ENCODE data around the gene COL27A1.
A peak's percentile ranks its signal among the peaks of the same experiment; 100 is the strongest.

COL27A1 gene

GRCh38 chr9:114270120-114270975, 115.0 kb downstream of the COL27A1 start:
- in situ Hi-C loops (cut with HindIII; ENCODE audit: low sequenced_read_pairs), result no loop called here
- DNase-seq (ENCODE audit: low read depth, low spot score), result no peak
- TF ChIP-seq, protein P1, sequence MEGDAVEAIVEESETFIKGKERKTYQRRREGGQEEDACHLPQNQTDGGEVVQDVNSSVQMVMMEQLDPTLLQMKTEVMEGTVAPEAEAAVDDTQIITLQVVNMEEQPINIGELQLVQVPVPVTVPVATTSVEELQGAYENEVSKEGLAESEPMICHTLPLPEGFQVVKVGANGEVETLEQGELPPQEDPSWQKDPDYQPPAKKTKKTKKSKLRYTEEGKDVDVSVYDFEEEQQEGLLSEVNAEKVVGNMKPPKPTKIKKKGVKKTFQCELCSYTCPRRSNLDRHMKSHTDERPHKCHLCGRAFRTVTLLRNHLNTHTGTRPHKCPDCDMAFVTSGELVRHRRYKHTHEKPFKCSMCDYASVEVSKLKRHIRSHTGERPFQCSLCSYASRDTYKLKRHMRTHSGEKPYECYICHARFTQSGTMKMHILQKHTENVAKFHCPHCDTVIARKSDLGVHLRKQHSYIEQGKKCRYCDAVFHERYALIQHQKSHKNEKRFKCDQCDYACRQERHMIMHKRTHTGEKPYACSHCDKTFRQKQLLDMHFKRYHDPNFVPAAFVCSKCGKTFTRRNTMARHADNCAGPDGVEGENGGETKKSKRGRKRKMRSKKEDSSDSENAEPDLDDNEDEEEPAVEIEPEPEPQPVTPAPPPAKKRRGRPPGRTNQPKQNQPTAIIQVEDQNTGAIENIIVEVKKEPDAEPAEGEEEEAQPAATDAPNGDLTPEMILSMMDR (IDR thresholded peaks at IDR 0.05; ENCODE audit: low read depth, low read length), result no peak
- H3K4me3 ChIP-seq (ENCODE audit: low read depth, low read length), result no peak overlapping the region

- no peak overlapping the region for H3K4me3 ChIP-seq (ENCODE audit: low read depth, low read length)
- in situ Hi-C loops (cut with HindIII; ENCODE audit: low sequenced_read_pairs), result no loop called here
- TF ChIP-seq, protein P1 (IDR thresholded peaks at IDR 0.05; ENCODE audit: low read depth, low read length), result peak; percentile 67
- peak; percentile 71 for DNase-seq (ENCODE audit: low read depth, low spot score)
Measured at GRCh38 chr9:114271556-114272510, 116.5 kb downstream of the COL27A1 start.

DNA sequence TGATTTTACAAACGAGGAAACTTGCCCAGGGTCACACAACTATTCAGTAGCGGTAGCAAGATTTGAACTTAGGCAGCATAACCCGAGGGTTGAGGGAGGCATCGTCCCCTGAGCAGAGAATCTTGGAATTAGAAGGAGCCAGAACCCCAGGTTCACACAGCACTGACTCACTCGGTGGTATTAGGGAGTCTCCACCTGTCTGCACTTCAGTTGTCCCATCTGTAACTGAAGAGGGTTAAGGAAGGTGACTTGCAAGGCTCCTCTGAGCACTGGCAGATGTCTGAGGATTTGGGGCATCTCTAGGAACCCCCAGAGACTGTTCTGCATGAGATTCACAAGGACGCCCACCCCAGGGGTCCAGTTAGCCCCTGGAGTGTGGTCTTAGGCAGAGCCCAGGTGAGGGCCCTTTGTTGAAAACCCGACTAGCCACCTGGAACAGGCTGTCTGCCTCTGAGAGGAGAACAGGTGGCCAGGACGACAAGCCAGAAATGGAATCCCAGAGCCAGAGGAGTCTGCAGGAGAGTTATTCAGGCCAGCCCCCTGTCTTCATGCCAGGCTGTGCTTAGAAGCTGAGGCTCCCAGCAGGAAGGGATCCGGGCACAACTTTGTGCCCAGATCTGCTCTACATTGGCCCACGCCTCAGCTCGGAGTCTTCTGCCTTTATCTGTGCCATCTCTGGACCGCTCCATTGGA, 117.5 kb downstream of the COL27A1 start:
- H3K4me3 ChIP-seq (ENCODE audit: low read depth, low read length), result no peak overlapping the region
- in situ Hi-C loops (cut with HindIII; ENCODE audit: low sequenced_read_pairs), result no loop called here
- DNase-seq (ENCODE audit: low read depth, low spot score), result no peak
- TF ChIP-seq, protein P1 (IDR thresholded peaks at IDR 0.05; ENCODE audit: low read depth, low read length), result no peak

DNA sequence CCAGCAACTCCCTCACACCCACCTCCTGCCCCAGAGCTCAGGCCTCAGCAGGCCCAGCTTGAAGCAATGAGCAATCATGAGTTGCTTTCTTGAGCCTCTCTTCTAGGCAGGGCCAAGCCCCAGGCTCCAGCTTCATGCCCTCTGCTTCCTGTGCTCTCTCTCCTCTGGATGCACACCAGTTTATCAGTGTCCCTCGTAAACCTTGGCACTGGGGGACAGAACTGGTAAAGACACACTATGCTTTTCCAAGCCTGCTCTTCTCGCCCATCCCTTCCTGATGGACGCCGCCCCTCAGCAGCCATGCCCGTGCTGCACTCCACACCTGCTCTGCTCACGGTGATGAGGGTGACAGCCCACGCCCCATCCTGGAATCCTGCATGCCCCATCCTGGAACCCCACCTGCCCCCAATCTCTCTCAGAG, 118.1 kb downstream of the COL27A1 start:
- in situ Hi-C loops (cut with HindIII; ENCODE audit: low sequenced_read_pairs), result no loop called here
- TF ChIP-seq, protein P1 (IDR thresholded peaks at IDR 0.05; ENCODE audit: low read depth, low read length), result no peak

GRCh38 chr9:114274217-114274616, 118.9 kb downstream of the COL27A1 start:
- H3K4me3 ChIP-seq (ENCODE audit: low read depth, low read length), result no peak overlapping the region
- DNase-seq (ENCODE audit: low read depth, low spot score), result no peak
- TF ChIP-seq, protein P1 (IDR thresholded peaks at IDR 0.05; ENCODE audit: low read depth, low read length), result no peak
- in situ Hi-C loops (cut with HindIII; ENCODE audit: low sequenced_read_pairs), result no loop called here

More for the DNA sequence above, 118.1 kb downstream of the COL27A1 start:
- no peak for DNase-seq (ENCODE audit: low read depth, low spot score)
- no peak overlapping the region for H3K4me3 ChIP-seq (ENCODE audit: low read depth, low read length)

Measured in astrocyte of the spinal cord (primary cell).